ENCODE results near the gene TRAPPC2L. TPM values are rescaled to one million over a fixed set of nuclear protein-coding genes. Genes with fewer than 3 reads are reported as not detected.
"Not testable (repeated sequence)": the region's sequence is repeated elsewhere in the genome, so short reads cannot be mapped to it uniquely, and the experiment has no call there.

TRAPPC2L gene
- total RNA-seq, 2 donors from 2014 or later = 32.0 to 35.2 TPM

- H3K4me3 Mint-ChIP-seq; H3K4me1 Mint-ChIP-seq (ENCODE audit: low read depth); H3K27ac Mint-ChIP-seq; DNase-seq; H3K36me3 Mint-ChIP-seq (ENCODE audit: insufficient read depth in 2 of 2); H3K27me3 Mint-ChIP-seq (ENCODE audit: low read depth); ATAC-seq (replicated peaks in 1 of 2); H3K9me3 Mint-ChIP-seq: not testable (repeated sequence)
These were observed 33.3 kb upstream of the TRAPPC2L start for GRCh38 chr16:88823646-88824045.

GRCh38 chr16:88824256-88825077 lies 32.5 kb upstream of the TRAPPC2L start:
- H3K27ac Mint-ChIP-seq = no peak overlapping the region
- H3K9me3 Mint-ChIP-seq = no peaks in the 10 kb centered on the region
- no peaks in the 10 kb centered on the region for H3K4me1 Mint-ChIP-seq (ENCODE audit: low read depth)

GRCh38 chr16:88825146-88825545 lies 31.8 kb upstream of the TRAPPC2L start:
- H3K4me3 Mint-ChIP-seq = no peak overlapping the region
- H3K9me3 Mint-ChIP-seq = no peaks in the 10 kb centered on the region
- H3K27ac Mint-ChIP-seq = no peak overlapping the region
- DNase-seq (no peak), ATAC-seq (replicated peaks in 1 of 2) (no peak)
- H3K27me3 Mint-ChIP-seq (ENCODE audit: low read depth) = no peaks in the 10 kb centered on the region
- no peaks in the 10 kb centered on the region for H3K36me3 Mint-ChIP-seq (ENCODE audit: insufficient read depth in 2 of 2)
- no peaks in the 10 kb centered on the region for H3K4me1 Mint-ChIP-seq (ENCODE audit: low read depth)

More at GRCh38 chr16:88824256-88825077, 32.5 kb upstream of the TRAPPC2L start:
- DNase-seq (no peak), ATAC-seq (replicated peaks in 1 of 2) (no peak)
- Mint-ChIP-seq H3K27me3 (ENCODE audit: low read depth) (no peaks in the 10 kb centered on the region), H3K36me3 (ENCODE audit: insufficient read depth in 2 of 2) (no peaks in the 10 kb centered on the region), H3K4me3 (no peak overlapping the region)

DNA sequence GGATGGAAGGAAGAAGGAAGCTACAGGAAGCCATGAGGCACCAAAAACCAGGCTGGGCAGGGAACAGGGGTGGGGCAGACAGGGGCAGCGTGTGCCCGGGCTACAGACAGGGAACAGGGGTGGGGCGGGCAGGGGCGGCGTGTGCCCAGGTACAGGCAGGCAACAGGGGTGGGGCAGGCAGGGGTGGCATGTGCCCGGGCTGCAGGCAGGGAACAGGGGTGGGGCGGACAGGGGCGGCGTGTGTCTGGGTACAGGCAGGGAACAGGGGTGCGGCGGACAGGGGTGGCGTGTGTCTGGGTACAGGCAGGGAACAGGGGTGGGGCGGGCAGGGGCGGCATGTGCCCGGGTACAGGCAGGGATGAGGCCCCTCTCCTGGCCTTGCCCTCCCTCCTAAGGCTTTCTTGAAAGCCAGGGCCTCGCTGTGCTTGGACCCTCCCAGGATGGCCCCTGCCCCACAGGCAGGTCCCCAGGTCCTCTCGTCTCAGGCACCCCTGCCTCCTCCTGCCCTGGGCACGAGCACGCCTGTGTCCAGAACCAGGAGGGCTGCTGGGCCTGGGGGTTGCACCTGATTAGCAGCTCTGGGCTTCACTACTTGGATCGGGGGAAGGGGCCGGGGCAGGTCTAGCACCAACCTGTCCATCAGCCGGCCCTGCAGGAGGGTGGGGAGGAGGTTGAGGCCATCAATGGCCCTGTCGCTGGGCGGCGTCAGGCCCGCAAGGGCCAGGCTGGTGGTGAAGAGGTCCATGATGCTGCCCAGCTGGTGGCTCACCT lies 30.7 kb upstream of the TRAPPC2L start:
- H3K4me3 Mint-ChIP-seq = no peak overlapping the region
- DNase-seq (no peak), ATAC-seq (replicated peaks in 1 of 2) (no peak)
- no peaks in the 10 kb centered on the region for H3K36me3 Mint-ChIP-seq (ENCODE audit: insufficient read depth in 2 of 2)
- no peaks in the 10 kb centered on the region for H3K4me1 Mint-ChIP-seq (ENCODE audit: low read depth)
- no peak overlapping the region for H3K27ac Mint-ChIP-seq
- H3K9me3 Mint-ChIP-seq = no peaks in the 10 kb centered on the region
- no peaks in the 10 kb centered on the region for H3K27me3 Mint-ChIP-seq (ENCODE audit: low read depth)

DNA sequence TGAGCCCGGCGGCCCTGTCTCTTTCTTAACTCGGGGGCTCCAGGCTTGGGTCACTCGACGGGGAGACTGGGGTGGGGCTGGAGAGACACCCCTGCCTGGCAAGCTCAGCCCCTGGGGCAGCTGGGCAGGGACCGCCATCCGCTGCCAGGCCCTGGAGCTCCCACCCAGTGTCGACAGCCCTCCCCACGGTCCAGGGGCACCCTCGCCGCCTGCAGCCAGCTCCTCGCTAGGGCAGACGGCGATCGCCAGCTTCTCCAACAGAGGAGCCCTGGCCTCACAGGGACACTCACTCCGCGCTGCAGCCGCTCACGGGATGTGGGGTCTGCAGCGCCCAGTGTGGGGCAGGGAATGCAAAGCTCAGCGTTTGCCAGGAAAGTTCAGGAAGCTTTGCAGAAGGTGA lies 29.2 kb upstream of the TRAPPC2L start:
- no peak for ATAC-seq (replicated peaks in 1 of 2)
- Mint-ChIP-seq H3K27ac (no peak overlapping the region), H3K4me3 (no peak overlapping the region), H3K36me3 (ENCODE audit: insufficient read depth in 2 of 2) (no peaks in the 10 kb centered on the region), H3K27me3 (ENCODE audit: low read depth) (no peaks in the 10 kb centered on the region), H3K4me1 (ENCODE audit: low read depth) (no peaks in the 10 kb centered on the region), H3K9me3 (no peaks in the 10 kb centered on the region)
- DNase-seq = no peak

GRCh38 chr16:88828711-88829110 lies 28.2 kb upstream of the TRAPPC2L start:
- H3K9me3 Mint-ChIP-seq = no peaks in the 10 kb centered on the region
- no peak for DNase-seq
- H3K4me1 Mint-ChIP-seq (ENCODE audit: low read depth) = no peaks in the 10 kb centered on the region
- H3K27me3 Mint-ChIP-seq (ENCODE audit: low read depth) = no peaks in the 10 kb centered on the region
- H3K27ac Mint-ChIP-seq = no peak overlapping the region
- H3K4me3 Mint-ChIP-seq = no peak overlapping the region
- no peaks in the 10 kb centered on the region for H3K36me3 Mint-ChIP-seq (ENCODE audit: insufficient read depth in 2 of 2)
- no peak for ATAC-seq (replicated peaks in 1 of 2)

- H3K36me3 Mint-ChIP-seq (ENCODE audit: insufficient read depth in 2 of 2) = no peaks in the 10 kb centered on the region
- H3K4me3 Mint-ChIP-seq = no peak overlapping the region
- H3K27me3 Mint-ChIP-seq (ENCODE audit: low read depth) = no peaks in the 10 kb centered on the region
- ATAC-seq (replicated peaks in 1 of 2) (no peak), DNase-seq (no peak)
- H3K27ac Mint-ChIP-seq = no peak overlapping the region
- no peaks in the 10 kb centered on the region for H3K9me3 Mint-ChIP-seq
- no peaks in the 10 kb centered on the region for H3K4me1 Mint-ChIP-seq (ENCODE audit: low read depth)
These were observed 26.7 kb upstream of the TRAPPC2L start for GRCh38 chr16:88830258-88830657.

GRCh38 chr16:88830783-88831182 lies 26.1 kb upstream of the TRAPPC2L start:
- no peaks in the 10 kb centered on the region for H3K36me3 Mint-ChIP-seq (ENCODE audit: insufficient read depth in 2 of 2)
- ATAC-seq (replicated peaks in 1 of 2) = no peak
- H3K27me3 Mint-ChIP-seq (ENCODE audit: low read depth) = no peaks in the 10 kb centered on the region
- DNase-seq = no peak
- no peak overlapping the region for H3K4me3 Mint-ChIP-seq
- H3K9me3 Mint-ChIP-seq = no peaks in the 10 kb centered on the region
- H3K4me1 Mint-ChIP-seq (ENCODE audit: low read depth) = no peaks in the 10 kb centered on the region
- no peak overlapping the region for H3K27ac Mint-ChIP-seq

DNA sequence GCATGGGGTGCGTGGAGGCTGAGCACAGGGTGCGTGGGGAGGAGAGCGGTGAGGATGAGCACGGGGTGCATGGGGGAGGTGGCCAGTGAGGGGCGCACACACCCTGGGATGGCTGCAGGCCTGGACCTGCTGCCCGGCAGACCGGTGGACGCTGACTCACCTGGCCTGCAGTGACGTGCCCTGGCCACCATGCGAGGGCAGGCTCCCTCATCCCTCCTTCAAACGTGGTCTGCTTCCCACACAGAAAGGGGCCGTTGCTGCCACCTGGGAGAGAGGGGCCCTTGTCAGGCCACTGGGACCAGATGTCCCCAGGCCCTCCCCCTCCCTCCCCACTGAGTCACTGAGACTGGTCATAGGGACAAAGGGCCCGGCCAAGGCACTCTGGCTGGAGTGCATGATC lies 25.1 kb upstream of the TRAPPC2L start:
- Mint-ChIP-seq H3K4me1 (ENCODE audit: low read depth) (no peaks in the 10 kb centered on the region), H3K27ac (no peak overlapping the region), H3K4me3 (no peak overlapping the region), H3K27me3 (ENCODE audit: low read depth) (no peaks in the 10 kb centered on the region), H3K9me3 (no peaks in the 10 kb centered on the region), H3K36me3 (ENCODE audit: insufficient read depth in 2 of 2) (no peaks in the 10 kb centered on the region)
- ATAC-seq (replicated peaks in 1 of 2) (no peak), DNase-seq (no peak)

GRCh38 chr16:88833086-88833485 lies 23.8 kb upstream of the TRAPPC2L start:
- DNase-seq = no peak
- no peak overlapping the region for H3K27ac Mint-ChIP-seq
- no peaks in the 10 kb centered on the region for H3K36me3 Mint-ChIP-seq (ENCODE audit: insufficient read depth in 2 of 2)
- no peak for ATAC-seq (replicated peaks in 1 of 2)
- H3K27me3 Mint-ChIP-seq (ENCODE audit: low read depth) = no peaks in the 10 kb centered on the region
- no peaks in the 10 kb centered on the region for H3K9me3 Mint-ChIP-seq
- H3K4me3 Mint-ChIP-seq = no peak overlapping the region
- no peaks in the 10 kb centered on the region for H3K4me1 Mint-ChIP-seq (ENCODE audit: low read depth)

DNA sequence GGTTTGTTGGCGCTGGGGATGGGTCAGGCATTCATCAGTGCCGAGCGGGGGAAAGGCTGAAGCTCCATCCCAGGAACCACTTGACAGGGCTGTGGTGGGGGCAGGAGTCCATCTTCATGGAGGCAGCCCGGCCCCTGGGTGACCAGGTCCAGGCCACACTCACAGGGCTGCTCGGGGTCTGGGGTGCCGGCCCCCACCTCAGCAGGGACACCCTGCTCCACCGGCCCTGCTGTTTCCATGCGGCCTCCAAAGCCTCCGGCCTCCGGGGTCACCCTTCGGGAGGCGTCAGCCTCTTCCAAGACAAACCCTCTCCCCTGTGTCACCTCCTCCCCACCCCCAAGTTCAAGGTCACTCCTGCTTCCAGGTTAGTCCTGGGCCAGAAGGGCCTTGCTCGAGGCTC lies 22.3 kb upstream of the TRAPPC2L start:
- no peaks in the 10 kb centered on the region for H3K9me3 Mint-ChIP-seq
- ATAC-seq (replicated peaks in 1 of 2) (no peak), DNase-seq (no peak)
- H3K4me3 Mint-ChIP-seq = no peak overlapping the region
- no peaks in the 10 kb centered on the region for H3K4me1 Mint-ChIP-seq (ENCODE audit: low read depth)
- H3K27ac Mint-ChIP-seq = no peak overlapping the region
- no peaks in the 10 kb centered on the region for H3K36me3 Mint-ChIP-seq (ENCODE audit: insufficient read depth in 2 of 2)
- H3K27me3 Mint-ChIP-seq (ENCODE audit: low read depth) = no peaks in the 10 kb centered on the region

DNA sequence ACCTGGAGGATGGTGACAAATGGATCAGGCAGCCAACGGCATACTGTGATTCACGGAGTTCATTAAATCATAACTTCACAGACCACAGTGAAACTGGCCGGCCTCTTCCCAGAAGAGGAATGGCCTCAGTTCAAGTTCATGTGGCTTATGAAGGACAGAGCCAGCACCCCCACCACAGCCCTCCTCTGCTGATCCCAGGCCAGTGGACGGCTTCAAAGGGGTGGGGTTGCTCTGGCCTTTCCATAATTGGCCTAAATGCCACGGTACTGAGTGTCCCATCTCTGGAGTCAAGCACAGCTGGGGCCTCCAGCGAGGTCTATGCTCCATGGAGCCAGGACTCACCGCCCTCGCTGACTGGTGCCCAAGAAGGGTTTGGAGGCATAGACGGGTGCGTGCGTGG lies 21.5 kb upstream of the TRAPPC2L start:
- ATAC-seq (replicated peaks in 1 of 2) (no peak), DNase-seq (no peak)
- Mint-ChIP-seq H3K36me3 (ENCODE audit: insufficient read depth in 2 of 2) (no peaks in the 10 kb centered on the region), H3K9me3 (no peaks in the 10 kb centered on the region), H3K4me3 (no peak overlapping the region), H3K4me1 (ENCODE audit: low read depth) (no peaks in the 10 kb centered on the region), H3K27ac (no peak overlapping the region), H3K27me3 (ENCODE audit: low read depth) (no peaks in the 10 kb centered on the region)

DNA sequence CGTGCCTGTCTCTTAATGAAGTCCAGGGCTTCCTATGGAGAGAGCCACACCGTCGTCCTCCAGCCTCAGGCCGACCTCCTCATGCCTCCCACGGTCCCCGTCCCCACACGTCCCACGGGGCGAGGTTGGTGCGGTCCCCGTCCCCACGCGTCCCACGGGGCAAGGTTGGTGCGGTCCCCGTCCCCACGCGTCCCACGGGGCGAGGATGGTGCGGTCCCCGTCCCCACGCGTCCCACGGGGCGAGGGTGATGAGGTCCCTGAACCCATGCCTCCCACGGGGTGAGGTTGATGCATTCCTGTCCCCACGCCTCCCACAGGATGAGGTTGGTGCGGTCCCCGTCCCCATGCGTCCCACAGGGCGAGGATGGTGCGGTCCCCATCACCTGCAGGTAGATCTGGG lies 21.1 kb upstream of the TRAPPC2L start:
- Mint-ChIP-seq H3K4me1 (ENCODE audit: low read depth) (no peaks in the 10 kb centered on the region), H3K4me3 (no peak overlapping the region), H3K9me3 (no peaks in the 10 kb centered on the region), H3K36me3 (ENCODE audit: insufficient read depth in 2 of 2) (no peaks in the 10 kb centered on the region), H3K27me3 (ENCODE audit: low read depth) (no peaks in the 10 kb centered on the region), H3K27ac (no peak overlapping the region)
- no peak for ATAC-seq (replicated peaks in 1 of 2)
- DNase-seq = no peak

All from activated T-cell treated with anti-CD3 and anti-CD28 coated beads, Interleukin-2, amount 50 U/mL, for 72 hours (primary cell).